OCI-LY3 (cell line): ENCODE data around the gene CTSH.

Experiments used
- H2AFZ ChIP-seq: fragments of 200-600, 300-600 bp; shearing (Covaris generic); 2 replicates; pipeline ENCODE4 v1.6.0; 2014; ENCODE audit warnings: antibody characterized with exemption, low read depth, low read length
- H3K27ac ChIP-seq: fragments of 200-600, 300-600 bp; sonication (generic); 2 replicates; pipeline ENCODE4 v1.5.1; 2014; ENCODE audit warnings: mild to moderate bottlenecking, low read length, moderate library complexity, mixed read lengths
- H3K27me3 ChIP-seq: fragments of 200-600, 300-600 bp; sonication (generic); 2 replicates; pipeline ENCODE4 v1.6.1; 2014; ENCODE audit warnings: low read depth, low read length, mixed read lengths
- H3K36me3 ChIP-seq: fragments of 200-600, 300-600 bp; sonication (generic); replicated peaks from 2 replicates; pipeline ENCODE3; 2014; ENCODE audit warnings: low read depth, low read length, mixed read lengths
- H3K4me1 ChIP-seq: fragments of 300-600, 200-600 bp; sonication (generic); 2 replicates; pipeline ENCODE4 v1.6.1; 2014; ENCODE audit warnings: low read length, mixed read lengths
- H3K4me2 ChIP-seq: fragments of 200-600, 300-600 bp; sonication (generic); 2 replicates; pipeline ENCODE4 v1.6.1; 2014; ENCODE audit warnings: low read length, mixed read lengths
- H3K4me3 ChIP-seq: fragments of 300-600, 200-600 bp; sonication (generic); 2 replicates; pipeline ENCODE4 v1.5.1; 2014; ENCODE audit warnings: antibody characterized with exemption, mild to moderate bottlenecking, low read length, moderate library complexity
- H3K79me2 ChIP-seq: fragments of 300-600, 200-600 bp; shearing (Covaris generic); 2 replicates; pipeline ENCODE4 v1.6.1; 2014; ENCODE audit warnings: mild to moderate bottlenecking, low read length, mixed read lengths
- H3K9ac ChIP-seq: fragments of 300-600, 200-600 bp; shearing (Covaris generic); 2 replicates; pipeline ENCODE4 v1.6.0; 2014; ENCODE audit warnings: mild to moderate bottlenecking, low read length, moderate library complexity
- H3K9me3 ChIP-seq: fragments of 200-600, 300-600 bp; shearing (Covaris generic); 2 replicates; pipeline ENCODE4 v1.6.1; 2014; ENCODE audit warnings: low read length, mixed read lengths; ENCODE audit not compliant: insufficient read depth
- H4K20me1 ChIP-seq: fragments of 200-600, 300-600 bp; sonication (generic); 2 replicates; pipeline ENCODE4 v1.6.1; 2016; ENCODE audit warnings: low read length, mixed read lengths; ENCODE audit not compliant: insufficient read depth
- EZH2phosphoT487 ChIP-seq: fragments of 200-600 bp; shearing (Covaris generic); IDR thresholded peaks from 2 replicates; pipeline ENCODE4 v1.6.1; 2018; ENCODE audit warnings: antibody characterized with exemption, mixed run types, low read depth
- TF ChIP-seq, protein P1 (sequence below): fragments of 200-600, 300-600 bp; sonication (generic); IDR thresholded peaks from 2 replicates; pipeline ENCODE4 v1.5.1; 2014; ENCODE audit warnings: antibody characterized with exemption, low read length, low read depth

The CTSH gene

DNA sequence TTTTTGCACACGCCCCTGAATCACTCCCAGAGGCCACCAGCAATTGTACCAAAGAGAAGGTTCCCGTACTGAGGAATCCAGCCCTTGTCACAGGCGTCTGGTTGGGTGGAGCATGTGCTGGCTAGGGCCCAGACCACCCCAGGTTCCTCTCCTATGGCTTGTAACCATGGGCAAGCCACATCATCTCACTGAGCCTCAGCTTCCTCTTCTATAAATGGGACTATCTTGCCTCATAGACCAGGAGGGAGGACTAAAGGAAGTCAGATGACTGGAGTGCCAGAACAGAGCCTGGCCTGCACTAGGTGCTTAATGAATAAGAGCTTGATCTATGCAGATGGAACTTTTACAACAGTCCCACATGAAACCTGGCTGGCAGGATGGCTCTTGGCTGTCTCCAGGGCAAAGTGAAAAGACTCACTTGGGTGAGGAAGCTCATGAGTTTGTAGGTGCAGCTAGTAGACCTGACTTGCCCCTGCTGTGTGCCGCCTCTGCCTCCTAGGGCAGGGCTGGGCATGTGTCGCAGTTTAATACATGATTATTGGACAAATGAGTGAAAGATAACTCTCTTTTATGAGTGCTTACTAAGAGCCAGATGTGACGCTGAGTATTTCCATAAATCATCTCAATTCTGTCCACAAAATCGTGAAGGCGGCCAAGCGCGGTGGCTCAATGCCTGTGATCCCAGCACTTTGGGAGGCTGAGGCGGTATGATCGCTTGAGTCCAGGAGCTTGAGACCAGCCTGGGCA, 29.3 kb downstream of the CTSH start:
- Histone ChIP-seq H3K27ac (no peak overlapping the region), H3K79me2 (peaks cover 3% of the 10 kb centered on the region), H3K9ac (no peak overlapping the region), H2AFZ (no peak overlapping the region), H4K20me1 (peaks cover 25% of the 10 kb centered on the region), H3K27me3 (no peaks in the 10 kb centered on the region), H3K4me1 (no peaks in the 10 kb centered on the region), H3K36me3 (peaks cover 66% of the 10 kb centered on the region), H3K9me3 (no peaks in the 10 kb centered on the region), H3K4me3 (no peak overlapping the region), H3K4me2 (no peak overlapping the region)
- TF ChIP-seq, protein P1, sequence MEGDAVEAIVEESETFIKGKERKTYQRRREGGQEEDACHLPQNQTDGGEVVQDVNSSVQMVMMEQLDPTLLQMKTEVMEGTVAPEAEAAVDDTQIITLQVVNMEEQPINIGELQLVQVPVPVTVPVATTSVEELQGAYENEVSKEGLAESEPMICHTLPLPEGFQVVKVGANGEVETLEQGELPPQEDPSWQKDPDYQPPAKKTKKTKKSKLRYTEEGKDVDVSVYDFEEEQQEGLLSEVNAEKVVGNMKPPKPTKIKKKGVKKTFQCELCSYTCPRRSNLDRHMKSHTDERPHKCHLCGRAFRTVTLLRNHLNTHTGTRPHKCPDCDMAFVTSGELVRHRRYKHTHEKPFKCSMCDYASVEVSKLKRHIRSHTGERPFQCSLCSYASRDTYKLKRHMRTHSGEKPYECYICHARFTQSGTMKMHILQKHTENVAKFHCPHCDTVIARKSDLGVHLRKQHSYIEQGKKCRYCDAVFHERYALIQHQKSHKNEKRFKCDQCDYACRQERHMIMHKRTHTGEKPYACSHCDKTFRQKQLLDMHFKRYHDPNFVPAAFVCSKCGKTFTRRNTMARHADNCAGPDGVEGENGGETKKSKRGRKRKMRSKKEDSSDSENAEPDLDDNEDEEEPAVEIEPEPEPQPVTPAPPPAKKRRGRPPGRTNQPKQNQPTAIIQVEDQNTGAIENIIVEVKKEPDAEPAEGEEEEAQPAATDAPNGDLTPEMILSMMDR = no peak
- no peak for TF ChIP-seq EZH2phosphoT487

DNA sequence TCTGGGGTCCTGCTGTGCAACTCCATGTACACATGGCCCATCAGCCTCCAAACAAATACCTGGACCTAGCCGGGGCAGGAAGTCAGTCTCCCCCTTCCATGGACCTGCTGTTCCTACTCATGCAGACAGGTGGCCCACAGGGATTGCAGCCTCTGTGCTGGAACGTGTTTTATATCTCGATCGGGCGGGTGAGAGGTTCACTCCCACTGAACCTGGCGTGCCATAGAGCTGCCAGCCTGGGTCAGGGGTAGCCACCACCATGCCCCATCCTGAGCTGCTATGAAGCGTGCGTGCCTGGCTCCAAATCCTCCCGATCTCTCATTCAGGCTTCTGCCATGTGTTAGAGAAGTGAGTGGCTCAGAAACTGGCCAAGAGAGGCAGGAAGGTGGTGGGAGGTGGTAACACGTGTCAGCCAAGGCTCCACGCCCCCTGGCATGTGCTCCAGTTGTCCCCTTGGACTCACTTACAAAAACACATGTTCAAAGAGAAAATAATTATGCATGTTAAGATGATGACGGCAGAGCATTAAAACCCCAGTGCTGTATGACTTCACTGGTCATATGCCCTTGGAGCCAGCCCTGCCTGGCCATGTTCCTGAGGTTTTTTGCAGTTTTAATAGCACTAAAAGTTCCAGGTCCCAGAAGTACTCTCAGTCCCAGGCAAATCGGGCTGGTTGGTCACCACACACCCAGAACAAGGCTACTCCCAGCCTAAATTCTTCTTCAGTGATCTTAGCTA, 30.6 kb downstream of the CTSH start:
- peaks cover 36% of the 10 kb centered on the region for H4K20me1 ChIP-seq
- H3K27ac ChIP-seq = no peak overlapping the region
- no peak overlapping the region for H3K4me3 ChIP-seq
- no peak for TF ChIP-seq EZH2phosphoT487
- TF ChIP-seq, protein P1 = peak; percentile 30
- no peak overlapping the region for H2AFZ ChIP-seq
- no peaks in the 10 kb centered on the region for H3K9me3 ChIP-seq
- H3K4me1 ChIP-seq = peaks cover 8% of the 10 kb centered on the region
- peaks cover 14% of the 10 kb centered on the region for H3K79me2 ChIP-seq
- H3K36me3 ChIP-seq = peaks cover 69% of the 10 kb centered on the region
- H3K27me3 ChIP-seq = no peaks in the 10 kb centered on the region
- H3K4me2 ChIP-seq = no peak overlapping the region
- H3K9ac ChIP-seq = no peak overlapping the region

DNA sequence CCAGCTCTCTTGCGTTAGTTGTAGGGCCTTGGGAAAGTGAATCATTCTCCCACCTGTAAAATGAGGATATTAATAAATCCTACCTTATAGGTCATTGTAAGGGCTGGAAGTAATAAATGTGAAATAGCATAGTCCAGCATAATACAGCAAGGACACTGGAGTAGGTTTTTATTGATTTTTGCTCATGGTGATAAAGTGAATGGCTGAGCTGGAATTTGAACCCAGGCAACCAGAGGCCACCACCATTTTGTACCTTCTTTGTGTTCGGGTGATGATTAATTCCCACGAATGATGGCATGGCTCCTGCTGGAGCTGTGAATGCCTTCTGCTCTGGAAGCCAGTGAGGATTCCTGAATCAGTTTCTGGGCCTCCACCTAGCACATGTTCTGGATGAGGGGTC, 31.8 kb downstream of the CTSH start:
- Histone ChIP-seq H3K4me2 (no peak overlapping the region), H3K9ac (no peak overlapping the region), H2AFZ (no peak overlapping the region), H3K27me3 (no peaks in the 10 kb centered on the region), H4K20me1 (peaks cover 42% of the 10 kb centered on the region), H3K36me3 (peaks cover 67% of the 10 kb centered on the region), H3K4me3 (no peak overlapping the region), H3K4me1 (peaks cover 19% of the 10 kb centered on the region), H3K27ac (no peak overlapping the region), H3K9me3 (no peaks in the 10 kb centered on the region), H3K79me2 (peaks cover 15% of the 10 kb centered on the region)
- no peak for TF ChIP-seq EZH2phosphoT487
- TF ChIP-seq, protein P1 = no peak

DNA sequence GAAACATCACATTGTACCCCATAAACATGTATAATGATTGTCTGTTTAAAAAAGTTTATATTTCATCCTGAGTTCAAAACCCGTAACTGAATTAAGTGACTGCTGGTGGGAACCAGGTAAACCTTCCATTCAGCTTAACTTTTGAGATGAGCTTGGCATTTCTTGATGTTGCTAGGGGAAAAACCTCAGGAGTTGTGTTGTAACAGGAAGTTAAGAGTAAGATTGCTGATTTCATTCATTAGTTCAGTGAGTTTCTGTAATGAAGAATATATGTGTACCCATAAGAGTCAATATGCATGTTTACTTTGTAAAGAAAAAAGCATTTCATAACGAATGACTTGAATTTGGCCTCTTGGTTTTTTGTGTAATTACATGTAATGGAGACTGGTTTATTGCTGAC, 32.5 kb downstream of the CTSH start:
- H3K9ac ChIP-seq = no peak overlapping the region
- H4K20me1 ChIP-seq = peaks cover 45% of the 10 kb centered on the region
- H3K9me3 ChIP-seq = no peaks in the 10 kb centered on the region
- no peak overlapping the region for H3K4me3 ChIP-seq
- H3K4me2 ChIP-seq = no peak overlapping the region
- H3K4me1 ChIP-seq = peaks cover 25% of the 10 kb centered on the region
- H3K27me3 ChIP-seq = no peaks in the 10 kb centered on the region
- H3K79me2 ChIP-seq = peaks cover 17% of the 10 kb centered on the region
- H3K27ac ChIP-seq = no peak overlapping the region
- TF ChIP-seq EZH2phosphoT487 = no peak
- TF ChIP-seq, protein P1 = no peak
- H3K36me3 ChIP-seq = peaks cover 68% of the 10 kb centered on the region
- no peak overlapping the region for H2AFZ ChIP-seq
